HG03060 (cell line): Measurements from ENCODE around the gene CES3.
"Not testable (repeated sequence)": the region's sequence is repeated elsewhere in the genome, so short reads cannot be mapped to it uniquely, and the experiment has no call there.

Experiments used
- ATAC-seq: cut with Tn5 transposase; IDR thresholded peaks from one replicate; pipeline ENCODE4 v1.9.1; 2021; ENCODE audit warnings: low read depth, moderate number of reproducible peaks; ENCODE audit not compliant: unreplicated experiment

The CES3 gene

GRCh38 chr16:66944054-66944441 lies 17.0 kb upstream of the CES3 start:
- ATAC-seq, result no peak

DNA sequence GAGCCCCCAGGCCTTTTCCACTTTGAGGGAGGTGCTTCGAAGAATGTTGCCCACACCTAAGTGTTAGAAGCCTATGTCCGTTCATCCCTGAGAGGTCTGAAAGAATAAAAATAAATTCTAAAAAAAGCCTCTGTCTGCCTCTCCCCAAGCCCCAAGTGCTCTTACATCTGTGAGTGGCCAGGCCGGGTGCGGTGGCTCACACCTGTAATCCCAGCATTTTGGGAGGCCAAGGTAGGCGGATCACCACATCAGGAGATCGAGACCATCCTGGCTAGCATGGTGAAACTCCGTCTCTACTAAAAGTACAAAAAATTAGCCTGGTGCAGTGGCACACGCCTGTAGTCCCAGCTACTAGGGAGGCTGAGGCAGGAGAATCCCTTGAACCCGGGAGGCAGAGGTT lies 16.1 kb upstream of the CES3 start:
- not testable (repeated sequence) for ATAC-seq

DNA sequence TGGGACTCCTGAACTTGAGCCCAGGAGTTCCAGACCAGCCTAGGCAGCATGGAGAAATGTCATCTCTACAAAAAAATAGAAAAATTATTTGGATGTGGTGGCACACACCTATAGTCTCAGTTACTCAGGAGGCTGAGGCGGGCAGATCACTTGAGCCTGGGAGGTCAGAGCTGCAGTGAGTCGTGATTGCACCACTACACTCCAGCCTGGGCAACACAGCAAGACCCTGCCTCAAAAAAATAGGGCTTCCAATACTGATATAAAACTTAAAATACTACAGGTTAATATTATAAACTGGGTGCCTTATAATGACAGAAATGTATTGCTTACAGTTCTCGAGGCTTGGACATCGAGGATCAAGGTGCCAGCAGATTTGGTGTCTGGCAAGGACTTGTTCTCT lies 15.1 kb upstream of the CES3 start:
- ATAC-seq, result no peak

- ATAC-seq, result no peak
Observed at GRCh38 chr16:66946541-66946940, 14.5 kb upstream of the CES3 start.

GRCh38 chr16:66946974-66947301 lies 14.1 kb upstream of the CES3 start:
- no peak for ATAC-seq

DNA sequence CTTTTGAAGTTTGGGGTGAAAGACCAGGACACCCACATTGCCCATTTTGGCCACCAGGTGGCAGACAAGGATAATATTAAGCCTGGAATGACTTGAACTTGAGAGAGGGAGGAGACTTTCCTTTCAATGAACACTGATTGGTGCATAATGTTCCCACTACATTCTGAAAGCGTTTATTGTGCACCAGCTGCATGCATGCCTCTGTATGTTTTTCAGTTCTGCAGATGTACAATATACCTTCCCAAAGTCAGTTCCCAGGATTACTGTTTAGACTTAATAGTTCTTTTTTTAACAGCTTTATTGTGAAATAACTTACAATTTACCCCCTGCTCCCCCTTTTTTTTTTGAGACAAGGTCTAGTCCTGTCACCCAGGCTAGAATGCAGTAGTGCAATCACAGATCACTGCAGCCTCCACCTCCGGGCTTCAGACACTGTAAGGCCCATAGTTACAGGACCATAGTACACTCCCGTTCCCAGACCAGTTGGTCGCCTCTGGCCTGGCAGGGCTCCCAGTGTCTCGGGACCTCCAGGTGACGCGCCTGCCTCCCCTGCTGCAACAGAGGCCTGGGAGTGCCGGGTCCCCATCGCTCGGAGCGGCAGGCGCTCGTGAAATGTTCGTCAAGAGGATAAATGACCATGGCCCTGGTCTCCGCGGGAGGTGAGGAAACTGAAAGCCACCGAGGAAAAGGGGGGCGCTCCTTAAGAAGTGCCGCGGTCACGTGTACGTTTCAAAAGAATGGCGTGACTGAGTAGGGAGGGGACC lies 13.6 kb upstream of the CES3 start:
- ATAC-seq, result peak; percentile 58

DNA sequence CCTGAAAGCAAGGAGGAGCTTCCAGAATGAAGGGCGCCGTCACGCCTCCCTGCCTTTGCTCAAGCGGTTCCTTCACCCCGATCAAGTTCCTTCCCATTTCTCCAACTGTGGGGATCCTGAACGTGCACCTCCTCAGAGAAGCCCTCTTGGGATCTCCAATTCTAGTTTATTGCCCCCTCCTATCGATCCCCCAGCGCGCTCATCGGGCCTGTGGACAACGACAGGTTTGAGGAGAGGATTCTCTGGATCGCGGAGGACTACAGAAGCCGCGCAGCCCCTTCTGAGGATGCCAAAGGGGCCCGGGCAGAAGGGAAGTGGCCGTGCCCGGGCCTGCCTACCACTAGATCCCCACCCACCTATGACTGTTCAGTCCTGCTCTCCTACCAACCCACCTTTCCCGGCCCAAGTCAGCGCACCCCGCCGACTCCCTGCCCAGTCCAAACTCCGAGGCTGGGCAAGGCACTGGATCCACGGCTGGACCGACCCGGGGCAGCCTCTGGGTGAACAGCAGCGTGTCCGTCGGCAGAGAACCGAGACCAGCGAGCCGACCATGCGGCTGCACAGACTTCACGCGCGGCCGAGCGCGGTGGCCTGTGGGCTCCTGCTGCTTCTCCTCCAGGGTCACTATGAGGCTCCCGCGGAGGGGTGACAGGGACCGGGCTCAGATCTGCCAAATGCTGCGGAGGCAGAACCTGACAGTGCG lies 12.8 kb upstream of the CES3 start:
- no peak for ATAC-seq

GRCh38 chr16:66948837-66949225 lies 12.2 kb upstream of the CES3 start:
- no peak for ATAC-seq

- no peak for ATAC-seq
Observed at GRCh38 chr16:66949472-66949871, 11.6 kb upstream of the CES3 start.

GRCh38 chr16:66950437-66950836 lies 10.6 kb upstream of the CES3 start:
- no peak for ATAC-seq

DNA sequence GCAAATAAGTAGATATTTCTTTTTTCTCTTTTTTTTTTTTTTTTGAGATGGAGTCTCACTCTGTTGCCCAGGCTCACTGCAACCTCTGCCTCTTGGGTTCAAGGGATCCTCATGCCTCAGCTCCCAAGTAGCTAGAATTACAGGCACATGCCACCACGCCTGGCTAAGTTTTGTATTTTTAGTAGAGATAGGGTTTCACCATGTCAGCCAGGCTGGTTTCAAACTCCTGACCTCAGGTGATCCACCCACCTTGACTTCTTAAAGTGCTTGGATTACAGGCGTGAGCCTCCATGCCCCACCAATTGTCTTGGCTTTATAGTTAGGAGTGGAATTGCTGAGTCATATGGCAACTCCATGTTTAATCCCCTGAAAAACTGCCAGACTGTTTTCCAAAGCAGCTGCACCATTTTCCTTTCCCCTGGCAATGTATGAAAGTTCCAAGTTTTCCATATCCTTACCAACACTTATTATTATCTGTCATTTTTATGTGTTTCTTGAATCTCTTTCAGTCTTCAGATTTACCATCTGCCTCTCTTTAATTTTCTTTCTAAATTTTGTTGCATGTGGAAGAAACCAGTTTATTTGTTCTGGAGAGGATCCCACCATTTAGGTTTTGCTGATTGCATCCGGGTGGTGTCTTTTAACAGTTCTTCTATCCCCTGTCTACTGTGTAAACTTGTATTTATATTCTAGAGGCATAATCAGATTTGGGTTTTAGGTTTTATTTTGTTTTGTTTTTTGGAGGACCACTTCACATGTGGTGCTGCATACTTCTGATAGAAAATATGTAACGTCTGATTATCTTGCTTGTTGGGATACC lies 9.9 kb upstream of the CES3 start:
- no peak for ATAC-seq

- no peak for ATAC-seq
Observed at GRCh38 chr16:66952430-66953110, 8.5 kb upstream of the CES3 start.

DNA sequence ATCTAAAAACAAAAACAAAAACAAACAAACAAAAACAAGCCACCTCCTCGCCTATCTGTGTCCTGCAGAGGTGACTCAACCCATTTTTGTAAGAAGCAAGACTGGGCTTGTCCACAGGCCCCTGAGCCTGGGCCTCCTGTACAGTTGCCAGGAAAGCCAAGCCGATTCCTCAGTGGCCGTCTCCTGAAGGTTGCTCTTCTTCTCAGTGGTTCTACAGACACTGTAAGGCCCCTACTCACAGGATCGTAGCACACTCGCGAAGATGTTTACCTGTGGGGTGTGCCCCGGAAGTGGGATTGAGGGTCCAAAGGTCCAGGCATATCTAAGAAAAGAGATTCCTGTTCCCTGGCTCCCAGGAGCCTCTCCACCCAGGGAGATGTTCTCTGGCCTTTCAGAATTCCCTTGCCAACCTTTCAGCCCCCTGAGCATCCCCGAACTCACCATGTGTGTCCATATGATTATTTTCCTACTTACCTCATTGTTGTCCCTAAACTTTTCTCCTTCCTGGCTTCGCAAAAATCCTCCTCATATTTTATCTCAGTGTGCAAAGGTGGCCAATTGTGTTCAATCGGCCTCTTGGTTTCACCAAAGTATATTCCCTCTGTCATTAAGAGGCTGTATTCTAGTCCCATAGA lies 7.5 kb upstream of the CES3 start:
- ATAC-seq, result no peak

GRCh38 chr16:66954097-66954659 lies 6.9 kb upstream of the CES3 start:
- ATAC-seq, result no peak

DNA sequence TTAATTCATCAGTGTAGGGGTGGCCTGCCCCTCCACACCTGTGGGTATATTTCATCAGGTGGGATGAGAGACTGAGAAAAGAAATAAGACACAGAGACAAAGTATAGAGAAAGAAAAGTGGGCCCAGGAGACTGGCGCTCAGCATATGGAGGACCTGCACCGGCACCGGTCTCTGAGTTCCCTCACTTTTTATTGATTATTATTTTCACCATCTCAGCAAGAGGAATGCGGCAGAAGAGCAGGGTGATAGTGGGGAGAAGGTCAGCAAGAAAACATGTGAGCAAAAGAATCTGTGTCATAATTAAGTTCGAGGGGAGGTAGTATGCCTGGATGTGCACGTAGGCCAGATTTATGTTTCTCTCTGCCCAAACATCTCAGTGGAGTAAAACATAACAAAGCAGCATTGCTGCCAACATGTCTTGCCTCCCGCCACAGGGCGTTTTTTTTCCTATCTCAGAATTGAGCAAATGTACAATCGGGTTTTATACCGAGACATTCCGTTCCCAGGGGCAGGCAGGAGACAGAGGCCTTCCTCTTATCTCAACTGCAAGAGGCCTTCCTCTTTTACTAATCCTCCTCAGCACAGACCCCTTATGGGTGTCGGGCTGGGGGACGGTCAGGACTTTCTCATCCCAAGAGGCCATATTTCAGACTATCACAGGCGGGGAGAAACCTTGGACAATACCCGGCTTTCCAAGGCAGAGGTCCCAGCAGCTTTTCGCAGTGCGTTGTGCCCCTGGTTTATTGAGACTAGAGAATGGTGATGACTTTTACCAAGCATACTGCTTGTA lies 5.5 kb upstream of the CES3 start:
- not testable (repeated sequence) for ATAC-seq

- ATAC-seq, result not testable (repeated sequence)
Observed at GRCh38 chr16:66956154-66956457, 5.0 kb upstream of the CES3 start.

DNA sequence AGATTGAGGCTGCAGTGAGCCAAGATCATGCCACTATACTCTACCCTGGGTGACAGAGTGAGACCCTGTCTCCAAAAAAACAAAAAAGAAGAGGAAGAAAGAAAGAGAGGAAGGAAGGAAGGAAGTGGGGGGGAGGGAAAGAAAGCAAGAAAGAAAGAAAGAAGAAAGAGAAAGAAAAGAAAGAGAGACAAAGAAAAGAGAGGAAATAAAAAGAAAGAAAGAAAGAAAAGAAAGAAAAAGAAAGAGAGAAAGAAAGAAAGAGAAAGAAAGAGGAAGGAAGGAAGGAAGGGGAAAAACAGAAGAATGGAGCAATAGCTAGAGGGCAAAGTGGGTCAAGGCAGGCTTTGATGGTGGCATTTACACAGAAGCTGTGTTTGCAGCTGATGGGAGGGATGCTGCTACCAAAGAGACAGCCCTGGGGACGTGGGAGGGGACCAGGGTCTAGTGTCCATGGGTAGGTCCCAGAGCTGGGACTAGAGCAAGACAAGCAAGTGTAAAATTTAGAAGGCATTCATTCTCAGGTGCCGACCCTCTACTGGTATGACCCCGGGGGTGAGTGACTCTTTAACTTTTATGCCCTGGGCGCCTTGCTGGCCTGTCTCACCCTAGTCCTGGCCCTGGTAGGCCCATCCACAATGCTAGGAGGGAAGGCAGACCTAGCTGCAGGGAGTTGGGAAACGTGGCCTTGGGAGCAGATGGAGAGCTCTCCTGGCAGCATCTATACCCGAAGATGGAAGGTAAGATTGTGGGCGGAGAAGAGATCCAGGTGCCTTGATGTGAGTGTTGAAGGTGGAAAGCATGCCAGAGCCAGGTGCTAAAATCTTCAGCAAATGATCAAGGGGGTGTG lies 2.0 kb upstream of the CES3 start:
- no peak for ATAC-seq

GRCh38 chr16:66959704-66960161 lies 1.3 kb upstream of the CES3 start:
- ATAC-seq, result no peak

DNA sequence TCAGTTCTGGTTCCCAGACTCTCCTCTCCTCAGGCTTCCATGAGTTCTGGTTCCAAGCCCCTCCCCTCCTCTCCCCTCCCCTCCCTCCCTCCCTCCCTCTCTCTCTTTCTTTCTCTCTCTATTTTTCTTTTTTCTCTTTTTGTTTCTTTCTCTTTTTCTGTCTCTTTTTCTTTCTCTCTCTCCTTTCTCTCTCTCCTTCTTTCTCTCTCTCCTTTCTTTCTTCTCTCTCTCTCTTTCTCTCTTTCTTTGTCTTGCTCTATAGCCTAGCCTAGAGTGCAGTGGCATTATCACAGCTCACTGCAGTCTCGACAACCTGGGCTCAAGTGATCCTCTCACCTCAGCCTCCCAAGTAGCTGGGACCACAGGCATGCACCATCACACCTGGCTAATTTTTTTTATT lies 796 bp upstream of the CES3 start:
- ATAC-seq, result no peak
